ENCODE data around the gene LDLRAD3. TPM values are rescaled to one million over a fixed set of nuclear protein-coding genes. Genes with fewer than 3 reads are reported as not detected.

Gene LDLRAD3
- total and polyA plus RNA-seq, 11 donors, result 1.1 to 7.7 (median 2.6) TPM

DNA sequence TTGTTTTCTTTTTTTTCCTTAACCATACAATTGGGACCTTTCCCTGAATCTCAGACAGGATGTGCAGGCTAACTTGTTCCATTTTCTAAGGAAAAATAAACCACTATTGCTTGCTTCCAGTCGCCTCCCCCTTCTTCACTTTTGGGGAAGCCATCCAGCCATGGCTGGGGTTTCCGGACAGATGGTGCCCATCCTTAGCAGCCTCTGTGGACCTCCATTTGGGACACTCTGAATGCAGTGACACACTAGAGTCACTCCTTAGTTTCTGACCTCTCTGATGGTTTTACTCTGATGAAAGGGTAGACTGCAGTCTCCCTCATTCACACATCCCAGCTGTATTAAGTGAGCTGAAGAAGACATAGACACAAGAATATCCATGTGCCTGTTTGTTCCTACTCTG is 198.1 kb downstream of the LDLRAD3 start:
- Histone ChIP-seq H3K4me3 (no peak overlapping the region), H3K36me3 (no peaks in the 10 kb centered on the region), H3K27me3 (no peaks in the 10 kb centered on the region), H3K27ac (no peak overlapping the region), H3K4me1 (no peaks in the 10 kb centered on the region), H3K9me3 (no peaks in the 10 kb centered on the region)
- 76 to 88% (median 81%) methylated on average over 2 of the region's 2 CpGs for WGBS, 4 donors
- TF ChIP-seq, protein P1, sequence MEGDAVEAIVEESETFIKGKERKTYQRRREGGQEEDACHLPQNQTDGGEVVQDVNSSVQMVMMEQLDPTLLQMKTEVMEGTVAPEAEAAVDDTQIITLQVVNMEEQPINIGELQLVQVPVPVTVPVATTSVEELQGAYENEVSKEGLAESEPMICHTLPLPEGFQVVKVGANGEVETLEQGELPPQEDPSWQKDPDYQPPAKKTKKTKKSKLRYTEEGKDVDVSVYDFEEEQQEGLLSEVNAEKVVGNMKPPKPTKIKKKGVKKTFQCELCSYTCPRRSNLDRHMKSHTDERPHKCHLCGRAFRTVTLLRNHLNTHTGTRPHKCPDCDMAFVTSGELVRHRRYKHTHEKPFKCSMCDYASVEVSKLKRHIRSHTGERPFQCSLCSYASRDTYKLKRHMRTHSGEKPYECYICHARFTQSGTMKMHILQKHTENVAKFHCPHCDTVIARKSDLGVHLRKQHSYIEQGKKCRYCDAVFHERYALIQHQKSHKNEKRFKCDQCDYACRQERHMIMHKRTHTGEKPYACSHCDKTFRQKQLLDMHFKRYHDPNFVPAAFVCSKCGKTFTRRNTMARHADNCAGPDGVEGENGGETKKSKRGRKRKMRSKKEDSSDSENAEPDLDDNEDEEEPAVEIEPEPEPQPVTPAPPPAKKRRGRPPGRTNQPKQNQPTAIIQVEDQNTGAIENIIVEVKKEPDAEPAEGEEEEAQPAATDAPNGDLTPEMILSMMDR (IDR thresholded peaks at IDR 0.05), result no peak
- no peak for TF ChIP-seq POLR2A (IDR thresholded peaks at IDR 0.05)
- no peak for DNase-seq
- ATAC-seq, result no peak
- intact Hi-C loops (cut with DNase I), result no loop called here

DNA sequence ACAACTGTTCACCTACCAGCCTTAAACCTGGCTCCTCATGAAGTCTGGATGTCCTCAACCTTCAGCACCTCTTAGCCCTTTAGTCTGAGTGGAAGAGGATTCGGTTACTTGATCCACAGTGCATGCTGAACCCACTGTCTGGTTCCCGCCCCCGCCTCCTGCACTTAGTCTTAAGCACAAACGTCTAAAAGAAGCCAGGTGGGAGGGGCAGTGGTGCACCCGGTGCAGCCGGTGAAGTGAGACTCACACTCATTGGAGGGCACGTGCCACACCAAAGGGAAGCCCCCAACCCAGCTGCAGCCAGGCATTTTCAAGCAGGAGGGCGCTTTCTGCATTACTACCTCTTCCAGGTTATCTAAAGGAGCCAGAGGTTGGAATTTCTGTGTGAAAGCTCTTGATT is 198.6 kb downstream of the LDLRAD3 start:
- intact Hi-C loops (cut with DNase I), result no loop called here
- ATAC-seq, result no peak
- WGBS, 4 donors, result 69 to 77% (median 71%) methylated on average over 8 of the region's 8 CpGs

GRCh38 chr11:36142879-36143278 is 199.0 kb downstream of the LDLRAD3 start:
- WGBS, 4 donors, result 96 to 99% (median 98%) methylated on average over 6 of the region's 6 CpGs
- intact Hi-C loops (cut with DNase I), result no loop called here

More for the DNA sequence above, 198.6 kb downstream of the LDLRAD3 start:
- Histone ChIP-seq H3K27me3 (no peaks in the 10 kb centered on the region), H3K27ac (no peak overlapping the region), H3K9me3 (no peaks in the 10 kb centered on the region), H3K4me1 (no peaks in the 10 kb centered on the region), H3K4me3 (no peak overlapping the region), H3K36me3 (no peaks in the 10 kb centered on the region)
- TF ChIP-seq, protein P1 (IDR thresholded peaks at IDR 0.05), result no peak
- no peak for TF ChIP-seq POLR2A (IDR thresholded peaks at IDR 0.05)
- DNase-seq, result no peak

DNA sequence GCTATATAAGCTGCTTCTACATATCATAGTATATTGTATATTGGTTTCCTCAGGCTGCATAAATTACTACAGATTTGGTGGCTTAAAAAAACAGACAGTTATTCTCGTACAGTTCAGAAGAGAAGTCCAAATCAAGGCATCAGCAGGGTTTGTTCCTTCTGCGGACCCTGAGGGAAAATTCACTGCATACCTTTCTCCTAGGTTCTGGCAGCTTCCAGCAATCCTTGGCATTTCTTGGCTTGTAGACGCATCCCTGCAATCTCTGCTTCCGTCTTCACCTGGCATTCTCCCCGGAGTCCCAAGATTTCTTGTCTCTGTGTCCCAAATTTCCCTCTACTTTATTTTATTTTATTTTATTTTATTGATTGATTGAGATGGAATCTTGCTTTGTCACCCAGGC is 202.6 kb downstream of the LDLRAD3 start:
- intact Hi-C loops (cut with DNase I), result no loop called here
- Histone ChIP-seq H3K36me3 (no peaks in the 10 kb centered on the region), H3K9me3 (no peaks in the 10 kb centered on the region), H3K27me3 (no peaks in the 10 kb centered on the region), H3K27ac (no peak overlapping the region), H3K4me1 (peaks cover 0 to 18% (median 0%) of the 10 kb centered on the region in 12 donors), H3K4me3 (no peak overlapping the region)
- DNase-seq, result no peak
- 87 to 91% (median 89%) methylated on average over 5 of the region's 5 CpGs for WGBS, 4 donors
- no peak for ATAC-seq
- TF ChIP-seq, protein P1 (IDR thresholded peaks at IDR 0.05), result no peak
- TF ChIP-seq POLR2A (IDR thresholded peaks at IDR 0.05), result no peak

More at GRCh38 chr11:36142879-36143278, 199.0 kb downstream of the LDLRAD3 start:
- Histone ChIP-seq H3K27ac (no peak overlapping the region), H3K9me3 (no peaks in the 10 kb centered on the region), H3K4me3 (no peak overlapping the region), H3K27me3 (no peaks in the 10 kb centered on the region), H3K36me3 (no peaks in the 10 kb centered on the region), H3K4me1 (no peaks in the 10 kb centered on the region)
- ATAC-seq (no peak), DNase-seq (no peak)
- no peak for TF ChIP-seq POLR2A (IDR thresholded peaks at IDR 0.05)
- TF ChIP-seq, protein P1 (IDR thresholded peaks at IDR 0.05), result no peak
